Measurements from ENCODE around the gene TRIM65. TPM values are rescaled to one million over a fixed set of nuclear protein-coding genes. Genes with fewer than 3 reads are reported as not detected.

TRIM65 gene
- total RNA-seq, 1 experiment from 2014 or later: 48.6 TPM

DNA sequence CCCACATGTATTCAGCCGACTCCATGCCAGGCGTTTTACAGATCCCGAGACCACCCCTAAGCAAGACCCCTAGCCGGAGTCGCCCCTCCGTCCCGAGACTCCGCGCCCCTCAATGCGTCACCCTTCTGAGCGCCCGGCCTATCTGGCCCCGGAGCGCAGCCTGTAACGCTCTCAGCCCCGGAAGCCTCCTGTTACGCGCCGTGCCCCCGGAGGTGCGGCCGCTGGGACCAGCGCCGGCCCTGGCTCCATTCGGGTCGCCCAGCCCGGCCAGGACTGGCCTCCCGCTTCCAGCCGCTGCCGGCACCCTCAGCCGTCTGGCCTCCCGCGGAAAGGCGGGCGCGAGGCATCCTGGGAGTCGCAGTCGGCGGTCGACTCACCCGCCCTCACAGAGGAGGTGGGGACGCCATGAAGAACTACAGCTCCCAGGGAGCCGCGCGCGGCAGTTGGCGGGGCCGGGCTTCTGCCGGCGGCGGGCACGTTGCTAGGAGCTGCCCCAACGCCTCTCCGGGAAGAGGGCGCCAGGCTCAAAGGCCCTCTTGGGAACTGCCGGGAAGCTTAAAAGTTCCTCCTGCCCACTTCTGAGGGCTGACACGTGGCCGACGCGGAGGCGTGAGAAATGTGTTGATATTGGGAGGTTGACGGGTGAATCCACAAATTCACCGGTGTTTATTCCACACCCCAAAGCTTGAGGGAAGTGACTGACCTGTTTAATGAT lies 44.1 kb upstream of the TRIM65 start, which contains the start of gene FBF1:
TSS of gene FBF1 (minus strand) at position 316 of the 715 bp plus-strand sequence. CDS start 2,893 bp downstream, outside the sequence.
- DNase-seq (ENCODE audit: low read depth, low spot score): peak; percentile 53
- Histone ChIP-seq H3K9me3 (ENCODE audit: control insufficient read depth, insufficient read depth, low read depth, low read length) (no peaks in the 10 kb centered on the region), H3K4me3 (ENCODE audit: low read depth in 2 of 2, low read length in 2 of 2) (peak within 1 kb of the TSS; percentile 71 to 77), H3K4me1 (ENCODE audit: control insufficient read depth, insufficient read depth, low read length) (peaks cover 10% of the 10 kb centered on the region; the same call in 1 of the 2 replicates), H3K27me3 (ENCODE audit: control insufficient read depth, insufficient read depth, low read length) (no peaks in the 10 kb centered on the region), H3K27ac (ENCODE audit: low read length) (peak within 1 kb of the TSS; percentile 89), H3K36me3 (ENCODE audit: control insufficient read depth, insufficient read depth, low read length) (peaks cover 3% of the 10 kb centered on the region; the same call in 1 of the 2 replicates)
- BruUV-seq (replicated peaks): no TSS peak
- intact Hi-C loops (cut with micrococcal nuclease; ENCODE audit: unreplicated experiment): no loop called here
- ATAC-seq: peak; percentile 100
- CTCF ChIA-PET: interaction anchor here (1.0 kb wide), 1 partner anchor 36 kb away, joined by 6 read pairs; the partner anchor contains the start of gene MRPL38
- in situ Hi-C loops (cut with HindIII; ENCODE audit: low pct_unique_long_range_greater_than_20kb, low sequenced_read_pairs): loop anchor here (25.0 kb wide), 1 partner anchor 121 kb away; the partner anchor contains the start of genes GALR2 and SRP68
- POLR2A ChIA-PET: interaction anchor here (0.5 to 1.2 kb wide), 3 partner anchors 11 to 169 kb away, joined by 3 to 15 read pairs (median 3); partner anchors contain the start of gene TRIM47
- TF ChIP-seq, protein P1, sequence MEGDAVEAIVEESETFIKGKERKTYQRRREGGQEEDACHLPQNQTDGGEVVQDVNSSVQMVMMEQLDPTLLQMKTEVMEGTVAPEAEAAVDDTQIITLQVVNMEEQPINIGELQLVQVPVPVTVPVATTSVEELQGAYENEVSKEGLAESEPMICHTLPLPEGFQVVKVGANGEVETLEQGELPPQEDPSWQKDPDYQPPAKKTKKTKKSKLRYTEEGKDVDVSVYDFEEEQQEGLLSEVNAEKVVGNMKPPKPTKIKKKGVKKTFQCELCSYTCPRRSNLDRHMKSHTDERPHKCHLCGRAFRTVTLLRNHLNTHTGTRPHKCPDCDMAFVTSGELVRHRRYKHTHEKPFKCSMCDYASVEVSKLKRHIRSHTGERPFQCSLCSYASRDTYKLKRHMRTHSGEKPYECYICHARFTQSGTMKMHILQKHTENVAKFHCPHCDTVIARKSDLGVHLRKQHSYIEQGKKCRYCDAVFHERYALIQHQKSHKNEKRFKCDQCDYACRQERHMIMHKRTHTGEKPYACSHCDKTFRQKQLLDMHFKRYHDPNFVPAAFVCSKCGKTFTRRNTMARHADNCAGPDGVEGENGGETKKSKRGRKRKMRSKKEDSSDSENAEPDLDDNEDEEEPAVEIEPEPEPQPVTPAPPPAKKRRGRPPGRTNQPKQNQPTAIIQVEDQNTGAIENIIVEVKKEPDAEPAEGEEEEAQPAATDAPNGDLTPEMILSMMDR (IDR thresholded peaks at IDR 0.05): no peak
- peak; percentile 98 for TF ChIP-seq POLR2AphosphoS5 (IDR thresholded peaks at IDR 0.05; ENCODE audit: low read depth, low read length)
- TF ChIP-seq TCF7L2 (IDR thresholded peaks at IDR 0.05; ENCODE audit: low read depth, low read length): peak; percentile 82
- TF ChIP-seq SIN3A (IDR thresholded peaks at IDR 0.05; ENCODE audit: borderline replicate concordance, insufficient read depth, low read depth, low read length): peak; percentile 98
- TF ChIP-seq, protein P2, sequence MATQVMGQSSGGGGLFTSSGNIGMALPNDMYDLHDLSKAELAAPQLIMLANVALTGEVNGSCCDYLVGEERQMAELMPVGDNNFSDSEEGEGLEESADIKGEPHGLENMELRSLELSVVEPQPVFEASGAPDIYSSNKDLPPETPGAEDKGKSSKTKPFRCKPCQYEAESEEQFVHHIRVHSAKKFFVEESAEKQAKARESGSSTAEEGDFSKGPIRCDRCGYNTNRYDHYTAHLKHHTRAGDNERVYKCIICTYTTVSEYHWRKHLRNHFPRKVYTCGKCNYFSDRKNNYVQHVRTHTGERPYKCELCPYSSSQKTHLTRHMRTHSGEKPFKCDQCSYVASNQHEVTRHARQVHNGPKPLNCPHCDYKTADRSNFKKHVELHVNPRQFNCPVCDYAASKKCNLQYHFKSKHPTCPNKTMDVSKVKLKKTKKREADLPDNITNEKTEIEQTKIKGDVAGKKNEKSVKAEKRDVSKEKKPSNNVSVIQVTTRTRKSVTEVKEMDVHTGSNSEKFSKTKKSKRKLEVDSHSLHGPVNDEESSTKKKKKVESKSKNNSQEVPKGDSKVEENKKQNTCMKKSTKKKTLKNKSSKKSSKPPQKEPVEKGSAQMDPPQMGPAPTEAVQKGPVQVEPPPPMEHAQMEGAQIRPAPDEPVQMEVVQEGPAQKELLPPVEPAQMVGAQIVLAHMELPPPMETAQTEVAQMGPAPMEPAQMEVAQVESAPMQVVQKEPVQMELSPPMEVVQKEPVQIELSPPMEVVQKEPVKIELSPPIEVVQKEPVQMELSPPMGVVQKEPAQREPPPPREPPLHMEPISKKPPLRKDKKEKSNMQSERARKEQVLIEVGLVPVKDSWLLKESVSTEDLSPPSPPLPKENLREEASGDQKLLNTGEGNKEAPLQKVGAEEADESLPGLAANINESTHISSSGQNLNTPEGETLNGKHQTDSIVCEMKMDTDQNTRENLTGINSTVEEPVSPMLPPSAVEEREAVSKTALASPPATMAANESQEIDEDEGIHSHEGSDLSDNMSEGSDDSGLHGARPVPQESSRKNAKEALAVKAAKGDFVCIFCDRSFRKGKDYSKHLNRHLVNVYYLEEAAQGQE (IDR thresholded peaks at IDR 0.05; ENCODE audit: insufficient read depth in 1 of 2, low read depth in 2 of 2, low read length in 1 of 2): peak in 1 of 2 experiments; percentile 23; a peak in 1 of 4 replicates

DNA sequence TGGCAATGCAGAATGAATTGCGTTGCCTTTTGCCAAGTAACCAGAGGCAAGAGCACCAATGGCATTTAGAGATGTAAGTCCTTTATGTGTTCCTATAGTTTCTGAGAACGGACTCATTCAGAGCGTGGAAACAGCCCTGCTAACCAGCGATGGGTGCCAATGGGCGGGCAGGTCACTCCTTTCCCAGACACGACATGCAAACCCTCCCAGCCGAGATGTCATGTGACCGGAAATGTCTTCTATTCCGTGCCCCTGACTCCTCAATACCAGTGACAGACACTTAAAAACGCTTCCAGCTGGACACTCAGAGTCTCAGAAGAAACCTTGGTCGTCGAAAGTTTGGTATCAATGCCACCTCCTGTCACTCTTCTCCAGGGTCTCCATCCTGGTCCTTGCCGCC lies 40.9 kb upstream of the TRIM65 start:
- H3K36me3 ChIP-seq (ENCODE audit: control insufficient read depth, insufficient read depth, low read length): no peaks in the 10 kb centered on the region
- H3K9me3 ChIP-seq (ENCODE audit: control insufficient read depth, insufficient read depth, low read depth, low read length): no peaks in the 10 kb centered on the region
- intact Hi-C loops (cut with micrococcal nuclease; ENCODE audit: unreplicated experiment) (no loop called here), in situ Hi-C loops (cut with HindIII; ENCODE audit: low pct_unique_long_range_greater_than_20kb, low sequenced_read_pairs) (loop anchor here (25.0 kb wide), 1 partner anchor 125 kb away; the partner anchor contains the start of genes GALR2 and SRP68)
- H3K4me1 ChIP-seq (ENCODE audit: control insufficient read depth, insufficient read depth, low read length): peaks cover 10% of the 10 kb centered on the region; the same call in 1 of the 2 replicates
- ChIA-PET CTCF (no interaction called here), POLR2A (interaction anchor here (0.6 kb wide), 1 partner anchor 331 kb away, joined by 6 read pairs; no protein-coding TSS in a partner anchor)
- BruUV-seq (replicated peaks): no TSS peak
- ATAC-seq (no peak), DNase-seq (ENCODE audit: low read depth, low spot score) (no peak)
- TF ChIP-seq POLR2AphosphoS5 (IDR thresholded peaks at IDR 0.05; ENCODE audit: low read depth, low read length) (no peak), TCF7L2 (IDR thresholded peaks at IDR 0.05; ENCODE audit: low read depth, low read length) (no peak), SIN3A (IDR thresholded peaks at IDR 0.05; ENCODE audit: borderline replicate concordance, insufficient read depth, low read depth, low read length) (no peak)
- TF ChIP-seq, protein P1 (IDR thresholded peaks at IDR 0.05): no peak
- TF ChIP-seq, protein P2 (IDR thresholded peaks at IDR 0.05; ENCODE audit: insufficient read depth in 1 of 2, low read depth in 2 of 2, low read length in 1 of 2): no peak
- no peak overlapping the region for H3K27ac ChIP-seq (ENCODE audit: low read length)
- no peaks in the 10 kb centered on the region for H3K27me3 ChIP-seq (ENCODE audit: control insufficient read depth, insufficient read depth, low read length)
- no peak overlapping the region for H3K4me3 ChIP-seq (ENCODE audit: low read depth in 2 of 2, low read length in 2 of 2)

Data from Panc1 (cell line).